ENCODE results near the gene PTGES. TPM values are rescaled to one million over a fixed set of nuclear protein-coding genes. Genes with fewer than 3 reads are reported as not detected.

Gene PTGES
- polyA plus RNA-seq, 1 experiment, result 17.0 TPM

DNA sequence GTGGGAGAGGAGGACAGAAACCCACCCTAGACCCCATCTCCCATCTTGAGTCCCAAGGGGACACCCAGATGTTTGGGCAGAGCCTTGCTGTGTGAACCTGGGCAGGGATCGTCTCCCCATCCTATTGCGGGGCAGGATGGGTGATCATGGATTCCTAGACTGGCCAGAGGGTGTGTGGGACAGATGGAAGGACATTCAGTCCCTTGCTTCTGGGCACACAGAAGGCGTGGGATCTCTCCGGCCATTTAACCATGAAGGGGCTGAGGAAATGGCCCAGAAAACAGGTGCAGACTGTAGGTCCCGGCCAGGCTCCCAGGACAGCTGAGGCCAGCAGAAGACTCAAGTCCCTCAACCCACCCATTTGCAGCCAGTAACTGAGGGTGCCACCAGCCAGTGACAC, 29.9 kb downstream of the PTGES start:
- no peak overlapping the region for H3K27ac ChIP-seq (ENCODE audit: low read depth, low read length)
- H3K9me3 ChIP-seq (ENCODE audit: control insufficient read depth, insufficient read depth, low read length), result no peaks in the 10 kb centered on the region
- no peaks in the 10 kb centered on the region for H3K27me3 ChIP-seq (ENCODE audit: control insufficient read depth, insufficient read depth, low read length)
- TF ChIP-seq CTCF (IDR thresholded peaks at IDR 0.05; ENCODE audit: low read depth, low read length), result no peak
- no peak for DNase-seq (ENCODE audit: low read depth, low spot score)
- H3K4me3 ChIP-seq (ENCODE audit: low read depth, low read length), result no peak overlapping the region
- ChIA-PET CTCF (no interaction called here), POLR2A (no interaction called here)

- Histone ChIP-seq H3K9me3 (ENCODE audit: control insufficient read depth, insufficient read depth, low read length) (no peaks in the 10 kb centered on the region), H3K27me3 (ENCODE audit: control insufficient read depth, insufficient read depth, low read length) (no peaks in the 10 kb centered on the region), H3K27ac (ENCODE audit: low read depth, low read length) (no peak overlapping the region), H3K4me3 (ENCODE audit: low read depth, low read length) (no peak overlapping the region)
- TF ChIP-seq CTCF (IDR thresholded peaks at IDR 0.05; ENCODE audit: low read depth, low read length), result no peak
- DNase-seq (ENCODE audit: low read depth, low spot score), result no peak
- POLR2A ChIA-PET, result no interaction called here
- CTCF ChIA-PET, result interaction anchor here (1.4 to 1.6 kb wide), 2 partner anchors 78 to 589 kb away, joined by 3 to 5 read pairs; no protein-coding TSS in a partner anchor
These were observed 31.8 kb downstream of the PTGES start for GRCh38 chr9:129720865-129721545.

- Histone ChIP-seq H3K27me3 (ENCODE audit: control insufficient read depth, insufficient read depth, low read length) (no peaks in the 10 kb centered on the region), H3K27ac (ENCODE audit: low read depth, low read length) (no peak overlapping the region), H3K9me3 (ENCODE audit: control insufficient read depth, insufficient read depth, low read length) (no peaks in the 10 kb centered on the region), H3K4me3 (ENCODE audit: low read depth, low read length) (no peak overlapping the region)
- TF ChIP-seq CTCF (IDR thresholded peaks at IDR 0.05; ENCODE audit: low read depth, low read length), result peak; percentile 35
- DNase-seq (ENCODE audit: low read depth, low spot score), result no peak
- ChIA-PET CTCF (interaction anchor here (1.6 kb wide), 1 partner anchor 78 kb away, joined by 5 read pairs; no protein-coding TSS in a partner anchor), POLR2A (no interaction called here)
These were observed 32.5 kb downstream of the PTGES start for GRCh38 chr9:129720181-129720864.

DNA sequence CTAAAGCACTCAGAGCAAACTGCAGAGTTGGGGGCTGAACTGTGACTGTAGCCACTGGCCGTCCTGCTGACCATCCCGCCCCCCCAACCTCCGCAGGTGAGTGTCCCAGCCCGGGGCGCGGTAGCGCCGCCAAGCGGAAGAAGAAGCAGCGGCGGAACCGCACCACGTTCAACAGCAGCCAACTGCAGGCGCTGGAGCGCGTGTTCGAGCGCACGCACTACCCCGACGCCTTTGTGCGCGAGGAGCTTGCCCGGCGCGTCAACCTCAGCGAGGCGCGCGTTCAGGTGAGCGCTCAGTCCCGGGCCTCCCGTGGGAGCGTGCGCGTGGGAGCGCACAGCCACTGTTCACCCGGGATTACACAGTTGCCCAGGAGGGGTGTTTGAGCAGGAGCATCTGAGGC, 33.7 kb downstream of the PTGES start:
- no peak overlapping the region for H3K4me3 ChIP-seq (ENCODE audit: low read depth, low read length)
- H3K9me3 ChIP-seq (ENCODE audit: control insufficient read depth, insufficient read depth, low read length), result no peaks in the 10 kb centered on the region
- no peaks in the 10 kb centered on the region for H3K27me3 ChIP-seq (ENCODE audit: control insufficient read depth, insufficient read depth, low read length)
- POLR2A ChIA-PET, result no interaction called here
- CTCF ChIA-PET, result no interaction called here
- no peak for DNase-seq (ENCODE audit: low read depth, low spot score)
- H3K27ac ChIP-seq (ENCODE audit: low read depth, low read length), result no peak overlapping the region
- no peak for TF ChIP-seq CTCF (IDR thresholded peaks at IDR 0.05; ENCODE audit: low read depth, low read length)

DNA sequence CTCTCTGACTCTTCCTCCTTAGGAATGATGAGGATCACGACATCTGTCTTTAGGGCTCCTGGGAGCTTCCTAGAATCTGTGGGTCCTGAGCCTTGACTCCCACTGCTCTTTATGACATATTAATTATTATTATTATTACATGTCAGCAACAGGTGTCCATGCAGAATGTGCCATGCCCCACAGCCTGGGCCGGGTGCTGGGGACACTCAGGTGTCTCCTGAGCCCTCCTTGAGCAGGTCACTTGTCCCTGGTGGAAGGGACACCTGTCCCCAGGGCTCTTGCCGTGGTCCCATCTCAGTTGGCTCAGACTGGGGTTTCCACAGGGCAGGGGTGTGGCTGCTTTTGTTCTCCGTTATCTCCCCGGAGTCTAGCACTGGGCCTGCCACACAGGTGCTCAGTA, 34.2 kb downstream of the PTGES start:
- Histone ChIP-seq H3K27me3 (ENCODE audit: control insufficient read depth, insufficient read depth, low read length) (no peaks in the 10 kb centered on the region), H3K4me3 (ENCODE audit: low read depth, low read length) (no peak overlapping the region), H3K27ac (ENCODE audit: low read depth, low read length) (no peak overlapping the region), H3K9me3 (ENCODE audit: control insufficient read depth, insufficient read depth, low read length) (no peaks in the 10 kb centered on the region)
- CTCF ChIA-PET, result interaction anchor here (1.4 kb wide), 1 partner anchor 8 kb away, joined by 7 read pairs; no protein-coding TSS in a partner anchor
- POLR2A ChIA-PET, result no interaction called here
- TF ChIP-seq CTCF (IDR thresholded peaks at IDR 0.05; ENCODE audit: low read depth, low read length), result no peak
- no peak for DNase-seq (ENCODE audit: low read depth, low spot score)

Data from AG04450 (cell line).